K562 (cell line): ENCODE results near the gene CNOT1. TPM values are rescaled to one million over a fixed set of nuclear protein-coding genes. Genes with fewer than 3 reads are reported as not detected.

Experiments
- ATAC-seq: fragments of 200-7000 bp; cut with Tn5 transposase; 3 replicates; pipeline ENCODE4 v1.9.1; 2020; ENCODE audit warnings: moderate library complexity
- BruUV-seq: library from RNA; stranded (reverse); fragments of 400-500 nt; replicated peaks from 2 replicates; lab custom pipeline; 2021; lab: Mats Ljungman, UMichigan
- CTCF ChIA-PET: fragments of 300-600 bp; formaldehyde crosslinking; extraction: SDS; loops from one replicate; lab custom pipeline; 2021; ENCODE audit warnings: low intra/inter-chr PET ratio; lab: Yijun Ruan, JAX
- POLR2A ChIA-PET: fragments of 300-600, 350-650 bp; sonication (Branson Sonifier 250); formaldehyde crosslinking; extraction: SDS; loops from one replicate; lab custom pipeline; 2021; ENCODE audit warnings: antibody characterized with exemption, inconsistent platforms; lab: Yijun Ruan, JAX
- DNase-seq, 4 experiments: peaks; one replicate each; pipeline versions ENCODE4 v3.0.0 to v3.0.0-alpha.2; 2011 to 2018; ENCODE audit warnings: low spot score in 3 of 4, mixed read lengths in 3 of 4; ENCODE audit errors: extremely low read depth in 1 of 4
- FAIRE-seq: peaks from 2 replicates; lab custom pipeline; 2011; peaks lifted over from hg19 to GRCh38; lab: Jason Lieb, UNC
- H2AFZ ChIP-seq: 2 replicates; pipeline ENCODE4 v1.6.0; 2011; ENCODE audit warnings: low read depth, low read length, control low read depth, inconsistent platforms
- H3K27ac ChIP-seq: fragments of 200-600 bp; 3 replicates; pipeline ENCODE4 v1.8.0; 2011; ENCODE audit warnings: low read depth, mild to moderate bottlenecking, control low read depth, inconsistent platforms, low read length, moderate library complexity, mixed read lengths; ENCODE audit errors: extremely low read depth
- H3K27me3 ChIP-seq, 2 experiments: fragments of 300-600 bp in 1 of 2; 2 replicates in 1 of 2; 3 replicates in 1 of 2; pipeline versions ENCODE4 v1.6.0 to v1.8.0; 2011; ENCODE audit warnings: inconsistent platforms in 2 of 2, low read length in 2 of 2, mild to moderate bottlenecking in 1 of 2, mixed read lengths in 1 of 2, moderate library complexity in 1 of 2; ENCODE audit not compliant: control insufficient read depth in 2 of 2, insufficient read depth in 2 of 2
- H3K36me3 ChIP-seq: fragments of 300-600 bp; 3 replicates; pipeline ENCODE4 v1.8.0; 2011; ENCODE audit warnings: mild to moderate bottlenecking, low read length, inconsistent platforms; ENCODE audit not compliant: control insufficient read depth, insufficient read depth
- H3K4me1 ChIP-seq, 2 experiments: fragments of 200-600 bp in 1 of 2; replicated peaks in 1 of 2; 2 replicates in 1 of 2; 3 replicates in 1 of 2; pipeline versions ENCODE4 v1.5.1 to v1.8.0; 2011; ENCODE audit warnings: inconsistent platforms in 2 of 2, low read length in 2 of 2, mild to moderate bottlenecking in 1 of 2, mixed read lengths in 1 of 2, moderate library complexity in 1 of 2; ENCODE audit not compliant: control insufficient read depth in 2 of 2, insufficient read depth in 2 of 2
- H3K4me2 ChIP-seq: 2 replicates; pipeline ENCODE4 v1.6.1; 2011; ENCODE audit warnings: low read length, control low read depth, inconsistent platforms, mixed read lengths; ENCODE audit not compliant: insufficient read depth
- H3K4me3 ChIP-seq: fragments of 200-600 bp; sonication (generic), shearing (Covaris generic); 2 replicates; pipeline ENCODE4 v1.5.1; 2016; ENCODE audit warnings: control low read depth, inconsistent platforms
- H3K79me2 ChIP-seq: fragments of 200-600 bp; 3 replicates; pipeline ENCODE4 v1.8.0; 2011; ENCODE audit warnings: low read length, inconsistent platforms; ENCODE audit not compliant: control insufficient read depth, insufficient read depth
- H3K9ac ChIP-seq, 2 experiments: 2 replicates each; pipeline versions ENCODE4 v1.6.0 to v1.6.1; 2011; ENCODE audit warnings: low read depth in 2 of 2, low read length in 2 of 2, control low read depth in 1 of 2, inconsistent platforms in 1 of 2, mild to moderate bottlenecking in 1 of 2, mixed read lengths in 1 of 2; ENCODE audit not compliant: insufficient read depth in 1 of 2
- H3K9me1 ChIP-seq: one replicate; pipeline ENCODE4 v1.6.0; 2011; ENCODE audit warnings: inconsistent platforms, mild to moderate bottlenecking, low read length, moderate library complexity; ENCODE audit not compliant: control insufficient read depth, insufficient read depth
- H3K9me3 ChIP-seq: replicated peaks from 2 replicates; pipeline ENCODE4 v1.5.1; 2011; ENCODE audit warnings: low read depth, low read length, inconsistent platforms; ENCODE audit not compliant: control insufficient read depth, insufficient read depth
- H4K20me1 ChIP-seq: replicated peaks from 2 replicates; pipeline ENCODE4 v1.6.1; 2011; ENCODE audit warnings: low read length, inconsistent platforms, mixed read lengths; ENCODE audit not compliant: control insufficient read depth, insufficient read depth
- BDP1 ChIP-seq: IDR thresholded peaks from 3 replicates; pipeline ENCODE4 v1.6.1; 2011; ENCODE audit not compliant: insufficient read length, insufficient read depth
- CC2D1A ChIP-seq: fragments of 450-650 bp; IDR thresholded peaks from 2 replicates; pipeline ENCODE4 v1.6.1; 2017; ENCODE audit warnings: mild to moderate bottlenecking
- KLF16 ChIP-seq: IDR thresholded peaks from 2 replicates; pipeline ENCODE4 v1.6.1; 2016; ENCODE audit warnings: antibody characterized with exemption
- ZNF445 ChIP-seq: fragments of 250-450 bp; sonication (Bioruptor Pico); IDR thresholded peaks from 2 replicates; pipeline ENCODE4 v1.4.0; 2020; ENCODE audit warnings: low read depth, mild to moderate bottlenecking, moderate library complexity
- in situ Hi-C: fragments of 300-500 bp; cut with MboI; formaldehyde crosslinking; loops from 4 replicates; pipeline ENCODE4 v1.15.0; 2018; ENCODE audit warnings: inconsistent platforms, mixed read lengths
- intact Hi-C: fragments of 100-400 bp; cut with micrococcal nuclease; formaldehyde crosslinking; loops from 2 replicates; pipeline ENCODE4 v1.14.2; 2022
- polyA plus RNA-seq, 8 experiments: library from polyadenylated mRNA; depleted of rRNA in 4 of 8; stranded (reverse) in 5 of 8; unstranded in 3 of 8; fragments of >200 nt; fragmentation: Nextera tagmentation in 2 of 8; fragmentation: Illumina TruSeq in 1 of 8; extraction: Ambion mirVana in 2 of 8; extraction: Trizol in 1 of 8; gene quantifications; 2 replicates each; pipeline versions ENCODE4 v1.2.1 to v1.2.3, GENCODE V29; 2011 to 2014; ENCODE audit warnings: inconsistent platforms in 1 of 8, missing spikeins in 1 of 8
- total RNA-seq, 7 experiments: library from RNA; depleted of rRNA in 6 of 7; stranded (reverse); fragments of >200 nt in 6 of 7; fragmentation: Illumina TruSeq in 2 of 7; extraction: Trizol in 2 of 7; gene quantifications; 2 replicates each; pipeline versions ENCODE4 v1.2.1 to v1.2.3, GENCODE V29; 2011 to 2021; ENCODE audit warnings: low replicate concordance in 1 of 7
- TF ChIP-seq, protein P1 (sequence below): fragments of 450-650 bp; IDR thresholded peaks from 2 replicates; pipeline ENCODE4 v1.6.1; 2016; ENCODE audit warnings: missing biosample characterization, missing genetic modification characterization
- TF ChIP-seq, protein P2 (sequence below): fragments of 250-450 bp; sonication (Bioruptor Pico); IDR thresholded peaks from 2 replicates; pipeline ENCODE4 v1.9.0; 2021; ENCODE audit warnings: mild to moderate bottlenecking, inconsistent platforms

The CNOT1 gene
- total and polyA plus RNA-seq, 9 of the 15 experiments (the other 6 are each of a cell fraction or from before 2014, with no cell fraction given): 110 to 270 (median 220) TPM

DNA sequence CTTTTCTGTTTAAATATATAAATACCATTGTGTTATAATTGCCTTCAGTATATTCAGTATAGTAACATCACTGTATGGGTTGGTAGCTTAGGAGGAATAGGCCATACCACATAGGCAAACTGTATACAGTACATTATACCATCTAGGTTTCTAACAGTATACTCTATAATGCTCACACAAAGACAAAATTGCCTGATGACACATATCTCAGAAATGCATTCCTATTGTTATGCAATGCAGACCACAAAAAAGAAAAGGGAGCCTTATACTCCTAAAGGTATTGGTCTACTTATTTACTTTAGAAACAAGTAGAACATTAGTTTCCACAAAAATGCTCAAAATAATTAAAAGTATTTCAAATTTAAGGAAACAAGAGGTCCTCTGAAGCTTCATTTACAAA, 66.4 kb downstream of the CNOT1 start:
- H3K27ac ChIP-seq: no peak overlapping the region
- H3K36me3 ChIP-seq: peaks cover 93% of the 10 kb centered on the region

More for the DNA sequence above, 66.4 kb downstream of the CNOT1 start:
- Histone ChIP-seq H3K27me3 (no peaks in the 10 kb centered on the region), H4K20me1 (no peaks in the 10 kb centered on the region), H3K9me1 (no peaks in the 10 kb centered on the region), H3K9ac (no peak overlapping the region), H3K79me2 (peaks cover 44% of the 10 kb centered on the region; the same call in 2 of the 3 replicates), H2AFZ (no peak overlapping the region), H3K4me1 (no peaks in the 10 kb centered on the region), H3K4me2 (no peak overlapping the region), H3K4me3 (no peak overlapping the region), H3K9me3 (no peaks in the 10 kb centered on the region)
- CTCF ChIA-PET: no interaction called here
- in situ Hi-C loops (no loop called here), intact Hi-C loops (no loop called here)
- ATAC-seq (no peak), FAIRE-seq (no peak), DNase-seq (no peak)
- POLR2A ChIA-PET: no interaction called here
- no peak for TF ChIP-seq ZNF445
- no peak for TF ChIP-seq CC2D1A
- TF ChIP-seq KLF16: no peak
- TF ChIP-seq, protein P1, sequence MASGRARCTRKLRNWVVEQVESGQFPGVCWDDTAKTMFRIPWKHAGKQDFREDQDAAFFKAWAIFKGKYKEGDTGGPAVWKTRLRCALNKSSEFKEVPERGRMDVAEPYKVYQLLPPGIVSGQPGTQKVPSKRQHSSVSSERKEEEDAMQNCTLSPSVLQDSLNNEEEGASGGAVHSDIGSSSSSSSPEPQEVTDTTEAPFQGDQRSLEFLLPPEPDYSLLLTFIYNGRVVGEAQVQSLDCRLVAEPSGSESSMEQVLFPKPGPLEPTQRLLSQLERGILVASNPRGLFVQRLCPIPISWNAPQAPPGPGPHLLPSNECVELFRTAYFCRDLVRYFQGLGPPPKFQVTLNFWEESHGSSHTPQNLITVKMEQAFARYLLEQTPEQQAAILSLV (tag): no peak
- TF ChIP-seq, protein P2, sequence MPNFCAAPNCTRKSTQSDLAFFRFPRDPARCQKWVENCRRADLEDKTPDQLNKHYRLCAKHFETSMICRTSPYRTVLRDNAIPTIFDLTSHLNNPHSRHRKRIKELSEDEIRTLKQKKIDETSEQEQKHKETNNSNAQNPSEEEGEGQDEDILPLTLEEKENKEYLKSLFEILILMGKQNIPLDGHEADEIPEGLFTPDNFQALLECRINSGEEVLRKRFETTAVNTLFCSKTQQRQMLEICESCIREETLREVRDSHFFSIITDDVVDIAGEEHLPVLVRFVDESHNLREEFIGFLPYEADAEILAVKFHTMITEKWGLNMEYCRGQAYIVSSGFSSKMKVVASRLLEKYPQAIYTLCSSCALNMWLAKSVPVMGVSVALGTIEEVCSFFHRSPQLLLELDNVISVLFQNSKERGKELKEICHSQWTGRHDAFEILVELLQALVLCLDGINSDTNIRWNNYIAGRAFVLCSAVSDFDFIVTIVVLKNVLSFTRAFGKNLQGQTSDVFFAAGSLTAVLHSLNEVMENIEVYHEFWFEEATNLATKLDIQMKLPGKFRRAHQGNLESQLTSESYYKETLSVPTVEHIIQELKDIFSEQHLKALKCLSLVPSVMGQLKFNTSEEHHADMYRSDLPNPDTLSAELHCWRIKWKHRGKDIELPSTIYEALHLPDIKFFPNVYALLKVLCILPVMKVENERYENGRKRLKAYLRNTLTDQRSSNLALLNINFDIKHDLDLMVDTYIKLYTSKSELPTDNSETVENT (CRISPR knock-in tag): no peak
- TF ChIP-seq BDP1: no peak
- no TSS peak for BruUV-seq
